Urothelium cell line (cell line): ENCODE measurements around the gene AADAT.
"Not testable (repeated sequence)": the region's sequence is repeated elsewhere in the genome, so short reads cannot be mapped to it uniquely, and the experiment has no call there.

Experiments used
- DNase-seq: peaks from one replicate; pipeline ENCODE4 v3.0.0; 2011; ENCODE audit warnings: low spot score, mixed read lengths
- FAIRE-seq: peaks from 2 replicates; lab custom pipeline; 2011; peaks lifted over from hg19 to GRCh38; lab: Jason Lieb, UNC

The AADAT gene

DNA sequence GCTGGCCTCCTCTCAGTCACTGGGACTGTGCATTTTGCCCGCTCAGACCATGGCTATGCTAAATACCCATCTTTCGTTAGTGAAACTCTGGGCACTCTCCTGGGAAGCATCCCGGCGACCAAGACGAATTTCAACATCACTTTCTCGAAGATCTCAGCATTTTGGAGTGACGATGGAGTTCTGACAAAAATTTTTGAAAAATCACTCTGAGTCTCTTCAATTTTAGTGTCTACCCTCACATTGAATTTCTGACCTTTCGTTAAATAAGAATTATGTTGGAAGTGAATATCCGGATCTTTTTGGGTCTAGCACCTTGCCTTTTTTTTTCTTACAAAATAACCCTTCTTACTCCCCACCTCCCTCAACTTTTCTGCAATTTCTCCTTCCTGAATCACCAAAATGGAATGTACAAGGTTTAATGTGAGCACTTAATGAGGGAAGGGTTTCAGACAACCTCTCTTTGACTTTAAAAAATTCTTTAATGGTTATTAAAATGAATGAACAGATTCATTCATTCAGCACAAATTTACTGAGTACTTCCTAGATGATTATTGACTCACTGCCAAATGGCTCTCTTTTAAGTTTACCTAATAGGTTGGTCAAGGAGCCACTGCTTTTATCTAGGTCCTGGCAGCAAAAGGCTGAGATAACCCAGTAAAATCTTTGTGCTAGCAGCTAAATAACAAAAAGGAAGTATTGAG is 746 bp upstream of the AADAT start:
- FAIRE-seq (no peak), DNase-seq (peak; percentile 16)

DNA sequence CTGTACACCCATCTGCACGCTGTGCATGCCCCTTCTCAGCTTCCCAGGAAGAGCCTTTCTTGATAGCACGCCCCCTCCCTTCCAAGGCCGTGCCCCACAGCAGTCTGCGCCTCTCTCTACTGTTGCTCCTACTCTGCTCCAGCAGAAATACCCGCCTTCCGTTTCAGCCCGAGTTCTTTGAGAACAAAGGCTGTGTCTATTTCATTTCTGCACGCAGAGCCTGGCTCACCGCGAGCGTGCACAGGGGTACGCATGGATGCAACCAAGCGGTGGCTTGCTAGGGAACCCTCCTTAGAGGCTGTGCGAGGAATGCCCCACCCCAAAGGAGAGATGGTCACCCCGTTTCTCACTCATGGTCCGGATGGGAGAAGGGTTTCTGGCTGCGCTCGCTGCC is 485 bp downstream of the AADAT start:
- no peak for FAIRE-seq

DNA sequence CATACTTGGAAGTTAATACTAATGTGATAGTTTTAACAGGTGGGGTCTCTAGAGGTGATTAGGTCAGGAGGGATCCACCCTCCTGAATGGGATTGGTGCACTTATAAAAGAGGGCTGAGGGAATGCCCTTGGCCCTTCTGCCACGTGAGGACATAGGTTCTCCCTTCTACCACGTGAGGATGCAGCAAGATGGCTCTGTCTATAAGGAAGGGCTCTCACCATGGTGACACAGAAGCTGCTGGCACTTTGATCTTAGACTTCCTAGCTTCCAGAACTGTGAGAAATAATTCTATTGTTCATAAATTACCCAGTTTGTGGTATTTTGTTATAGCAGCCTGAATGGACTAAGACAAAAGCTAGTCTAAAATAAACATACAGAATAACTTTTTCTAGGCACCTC is 1.0 kb downstream of the AADAT start:
- no peak for FAIRE-seq
- no peak for DNase-seq

More for the DNA sequence above, 485 bp downstream of the AADAT start:
- peak; percentile 60 for DNase-seq

DNA sequence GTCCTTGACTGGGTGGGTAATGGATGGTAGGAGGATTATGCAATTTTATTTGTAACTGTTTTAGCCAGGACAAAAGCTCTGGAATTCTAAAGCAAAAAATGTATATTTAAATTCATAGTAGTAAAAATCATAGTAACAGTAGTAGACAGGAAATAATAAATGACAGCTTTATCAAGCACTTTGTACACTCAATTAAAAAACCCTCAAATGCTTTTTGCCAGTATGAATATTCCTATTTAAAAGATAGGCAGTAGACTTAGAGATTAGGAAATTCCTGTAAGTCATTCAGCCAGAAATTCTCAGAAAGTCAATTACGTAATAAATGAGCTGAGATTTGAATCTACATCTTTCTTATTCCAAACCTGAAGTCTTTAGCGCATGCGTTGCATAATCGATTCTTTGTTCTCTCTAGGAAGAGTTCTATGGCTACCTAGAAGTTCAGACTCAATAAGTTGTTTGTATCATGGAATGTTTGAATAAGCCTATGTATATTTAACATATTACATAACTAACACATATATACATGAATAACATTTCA is 2.5 kb downstream of the AADAT start:
- no peak for FAIRE-seq
- no peak for DNase-seq

DNA sequence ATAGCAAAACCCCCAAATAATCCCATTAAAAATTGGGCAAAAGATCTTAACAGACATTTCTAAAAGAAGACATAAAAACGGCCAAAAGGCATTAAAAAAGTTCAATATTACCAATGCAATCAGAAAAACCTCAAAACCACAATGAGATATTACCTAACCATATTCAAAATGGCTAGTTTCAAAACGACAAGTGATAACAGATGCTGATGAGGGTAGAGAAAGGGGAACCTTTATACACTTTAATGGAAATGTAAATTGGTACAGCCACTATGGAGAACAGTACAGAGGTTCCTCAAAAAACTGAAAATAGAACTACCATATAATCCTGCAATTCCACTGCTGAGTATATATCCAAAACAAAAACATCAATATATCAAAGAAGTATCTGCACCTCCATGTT is 6.2 kb downstream of the AADAT start:
- DNase-seq (no peak), FAIRE-seq (no peak)

DNA sequence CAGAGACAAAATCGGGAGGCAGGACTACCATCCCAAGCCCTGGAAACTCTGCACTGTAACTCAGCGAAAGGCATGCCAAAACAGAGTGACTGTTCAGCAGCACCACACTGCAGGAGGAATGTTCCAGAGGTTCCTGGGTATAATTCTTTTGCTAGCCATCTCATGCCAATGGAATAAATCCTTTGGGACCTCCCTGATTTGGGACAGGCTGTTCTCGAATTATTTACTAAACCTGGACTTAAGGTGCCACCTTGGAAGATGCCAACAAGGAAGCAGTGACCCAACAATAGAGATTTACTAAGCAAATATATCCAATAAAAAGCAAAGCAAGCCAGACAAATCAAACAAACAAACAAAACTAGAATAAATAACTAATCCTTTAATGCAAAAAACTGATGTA is 9.3 kb downstream of the AADAT start:
- no peak for FAIRE-seq

DNA sequence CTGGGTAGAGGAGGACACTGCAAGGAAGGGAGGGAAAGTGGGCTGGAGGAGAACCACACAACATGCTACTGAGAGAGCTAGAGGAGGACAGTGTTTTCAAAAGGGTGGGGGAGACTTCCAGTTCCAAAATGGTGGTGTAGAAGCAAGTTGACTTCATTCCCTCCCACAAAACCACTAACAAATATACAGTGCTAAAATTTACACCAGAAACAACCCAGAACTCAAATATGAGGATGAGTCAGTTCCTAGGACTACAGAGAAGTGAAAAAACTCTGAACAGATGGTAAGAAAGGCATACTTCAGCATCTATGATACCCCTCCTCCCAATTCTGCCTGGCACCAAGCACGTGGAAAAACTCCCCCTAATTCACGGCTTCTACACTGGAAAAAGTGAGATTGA is 9.8 kb downstream of the AADAT start:
- no peak for DNase-seq
- no peak for FAIRE-seq

More for the DNA sequence above, 9.3 kb downstream of the AADAT start:
- no peak for DNase-seq

DNA sequence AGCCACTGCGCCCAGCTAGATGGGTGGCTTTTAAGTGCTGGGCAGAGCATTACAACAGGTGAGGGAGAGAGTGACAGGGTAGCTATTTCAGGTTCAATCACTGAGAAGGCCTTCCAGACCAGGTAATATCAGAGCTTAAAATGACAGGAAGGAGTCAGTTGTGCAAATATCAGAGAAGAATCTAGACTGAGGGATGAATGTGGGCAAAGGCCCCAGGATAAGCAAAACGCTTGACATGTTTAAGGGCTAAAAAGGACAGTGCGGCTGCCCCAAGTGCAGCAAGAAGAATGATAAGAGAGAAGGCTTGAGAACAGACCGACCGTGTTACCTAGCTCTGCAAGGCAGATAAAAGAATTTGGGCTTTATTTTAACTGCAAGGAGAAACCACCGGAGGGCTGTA is 18.6 kb downstream of the AADAT start:
- no peak for FAIRE-seq
- DNase-seq: no peak

DNA sequence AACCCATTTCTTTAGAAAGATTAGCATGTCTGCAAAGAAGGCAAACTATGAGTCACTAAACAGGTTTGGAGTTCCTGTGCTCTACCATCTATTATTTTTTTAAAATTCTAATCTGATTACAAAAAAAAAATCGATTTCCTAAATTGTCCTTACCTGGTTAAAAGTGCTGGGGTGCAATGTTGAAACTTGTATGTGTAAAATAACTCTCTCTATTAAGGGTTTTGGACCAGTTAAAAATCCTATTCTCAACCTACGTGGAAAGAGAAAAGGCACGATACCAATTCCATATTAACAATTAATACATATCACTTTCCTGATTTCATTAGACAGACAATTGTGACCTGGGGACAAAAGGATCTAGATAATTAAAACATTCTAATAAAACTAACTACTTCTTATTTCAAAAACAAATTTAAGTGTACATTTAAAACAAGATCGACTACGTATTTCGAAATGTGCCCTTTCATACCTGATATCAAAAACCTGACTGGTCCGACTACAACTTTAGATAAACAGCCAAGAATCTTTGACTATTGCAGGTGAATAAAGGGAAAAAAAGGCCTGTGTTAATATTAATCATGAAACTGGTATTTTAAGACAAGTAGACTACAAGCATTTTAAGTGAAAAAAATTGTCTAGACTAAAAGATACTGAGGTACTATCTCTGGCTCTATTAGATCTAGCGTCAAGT is 21.2 kb downstream of the AADAT start:
- no peak for FAIRE-seq
- no peak for DNase-seq

DNA sequence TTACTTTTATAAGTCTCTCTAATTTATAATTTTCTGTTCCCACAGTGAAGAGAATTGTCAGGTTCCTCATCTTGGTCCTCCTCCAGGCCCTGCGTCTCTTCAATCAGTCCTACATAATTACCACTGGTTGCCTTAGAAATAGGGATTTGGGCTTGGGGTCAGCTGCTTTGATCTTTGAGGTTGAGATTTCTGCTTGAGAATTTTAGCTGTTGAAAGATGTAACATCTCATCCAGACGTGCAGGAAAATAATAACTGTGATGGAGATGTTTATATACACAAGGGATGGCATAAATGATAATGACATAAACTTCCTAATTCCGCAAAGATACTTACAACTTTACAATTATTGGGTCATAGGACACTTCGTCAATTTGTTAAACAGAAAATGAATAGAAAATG is 30.3 kb downstream of the AADAT start:
- FAIRE-seq (no peak), DNase-seq (no peak)

DNA sequence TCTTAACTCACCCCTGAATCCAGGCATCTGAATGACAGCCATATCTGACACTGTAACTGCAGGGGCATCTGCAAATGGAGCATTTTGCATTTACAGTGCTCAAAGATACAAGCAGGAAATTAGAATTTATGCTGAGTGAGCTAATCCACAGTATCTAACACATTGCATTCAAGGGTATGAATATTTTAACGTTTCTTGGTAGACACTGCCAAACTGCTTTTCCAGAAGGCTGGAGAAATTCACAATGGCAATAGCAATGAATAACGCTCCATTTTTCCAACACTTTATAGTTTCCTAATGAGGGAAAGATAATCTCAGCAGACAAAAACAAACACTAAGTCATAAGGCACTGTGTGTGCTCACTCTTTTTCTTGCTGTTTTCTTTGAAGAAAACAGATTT is 30.9 kb downstream of the AADAT start:
- no peak for DNase-seq
- no peak for FAIRE-seq

DNA sequence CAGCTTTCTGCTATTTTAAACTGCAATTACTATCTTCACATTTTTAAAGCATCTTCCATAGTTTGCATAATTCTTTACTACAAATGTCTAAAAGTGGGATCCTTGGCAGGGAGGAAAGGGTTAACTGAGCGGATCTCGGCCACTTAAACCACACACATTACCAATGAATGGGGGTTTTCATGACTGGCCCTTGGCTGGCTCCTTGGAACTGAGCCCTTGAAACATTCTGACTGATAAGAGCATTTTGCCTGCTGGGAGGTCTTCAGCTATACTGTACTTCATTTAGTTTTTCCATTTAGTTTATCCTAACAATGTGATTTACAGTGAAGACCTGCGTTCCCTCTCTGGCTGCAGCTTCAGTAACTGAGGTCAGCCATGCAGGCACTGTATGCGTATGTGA is 31.9 kb downstream of the AADAT start:
- DNase-seq (no peak), FAIRE-seq (no peak)

DNA sequence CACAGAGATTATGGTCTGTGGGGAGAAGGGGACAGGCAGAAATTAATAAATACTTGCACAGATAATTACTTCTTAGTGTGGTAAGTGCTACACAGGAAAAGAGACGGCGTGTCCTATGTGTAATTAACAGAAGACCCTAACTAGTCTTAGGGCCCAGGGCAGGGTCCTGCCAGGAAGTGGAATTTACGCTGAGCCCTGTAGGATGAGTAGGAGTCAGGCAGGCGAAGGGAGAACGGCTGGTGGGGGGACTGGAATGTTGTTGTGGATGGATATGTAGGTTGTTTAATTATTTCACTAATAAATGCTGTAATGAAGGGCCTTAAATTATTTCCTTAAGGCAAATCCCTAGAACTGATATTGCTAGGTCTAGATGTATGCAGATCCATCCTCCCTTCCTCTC is 36.8 kb downstream of the AADAT start:
- FAIRE-seq: no peak
- DNase-seq: no peak

DNA sequence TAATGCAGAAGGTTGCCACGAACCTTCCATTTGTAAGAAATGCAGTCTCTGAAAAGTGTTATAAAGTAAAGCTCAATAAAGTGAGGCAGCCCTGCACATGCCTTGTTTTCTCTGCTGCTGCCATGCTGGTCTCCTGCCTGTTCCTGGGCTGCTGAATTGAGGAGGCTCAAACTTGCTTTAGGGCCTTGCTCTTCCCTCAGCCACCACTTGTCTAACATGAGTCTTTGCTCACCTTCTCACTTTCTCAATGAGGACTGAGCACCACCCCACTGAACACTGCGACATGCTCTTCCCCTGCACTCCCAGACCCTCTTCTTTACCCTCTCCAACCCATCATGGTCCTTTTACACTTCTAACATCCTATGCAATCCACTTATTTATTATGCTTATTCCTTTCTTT is 38.4 kb downstream of the AADAT start:
- FAIRE-seq (no peak), DNase-seq (no peak)

DNA sequence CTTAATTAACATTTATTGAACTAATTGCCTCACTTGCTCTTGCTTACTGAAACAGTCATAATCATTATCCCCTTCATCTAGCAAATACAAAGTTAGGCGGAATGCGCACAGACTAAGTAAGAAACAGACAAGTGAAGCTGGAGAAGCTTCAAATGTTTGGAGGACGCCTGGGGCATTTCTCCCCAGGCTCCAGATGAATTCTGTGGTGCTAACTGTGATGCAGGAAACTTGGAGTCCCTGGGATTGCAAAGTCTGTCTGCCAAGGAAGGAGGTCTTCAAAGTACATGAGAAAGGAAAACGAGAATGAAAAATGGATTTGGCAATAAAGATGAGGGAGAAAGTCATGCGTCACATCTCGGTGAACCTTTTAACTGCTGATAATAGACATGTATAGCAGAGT is 40.0 kb downstream of the AADAT start:
- FAIRE-seq (no peak), DNase-seq (no peak)

DNA sequence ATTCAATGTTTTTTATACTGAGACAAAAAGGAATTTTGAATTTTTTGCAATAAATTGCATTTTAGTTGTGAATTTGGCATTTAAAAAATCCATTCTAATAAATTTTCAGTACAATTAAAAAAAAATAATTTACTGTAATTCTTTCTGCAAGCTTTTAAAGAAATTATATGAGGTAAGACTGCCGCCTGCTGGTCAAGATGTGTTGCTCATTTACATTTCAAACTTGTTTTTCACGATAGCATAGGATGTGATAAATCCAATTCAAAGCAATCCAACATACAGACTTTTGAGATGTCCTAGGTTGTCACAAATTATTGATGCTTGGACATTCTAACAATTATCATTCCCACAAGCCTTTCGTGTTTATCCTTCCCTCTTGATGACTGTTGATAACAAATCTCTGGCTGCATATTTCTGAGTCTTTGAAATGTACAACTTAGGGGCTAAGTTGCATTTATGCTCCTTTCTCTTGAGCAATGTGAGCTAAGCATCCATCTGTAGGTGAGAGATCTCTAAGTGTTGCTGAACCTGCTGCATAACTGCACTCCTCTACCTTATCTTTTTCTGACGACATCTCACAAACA is 41.9 kb downstream of the AADAT start:
- FAIRE-seq: no peak

DNA sequence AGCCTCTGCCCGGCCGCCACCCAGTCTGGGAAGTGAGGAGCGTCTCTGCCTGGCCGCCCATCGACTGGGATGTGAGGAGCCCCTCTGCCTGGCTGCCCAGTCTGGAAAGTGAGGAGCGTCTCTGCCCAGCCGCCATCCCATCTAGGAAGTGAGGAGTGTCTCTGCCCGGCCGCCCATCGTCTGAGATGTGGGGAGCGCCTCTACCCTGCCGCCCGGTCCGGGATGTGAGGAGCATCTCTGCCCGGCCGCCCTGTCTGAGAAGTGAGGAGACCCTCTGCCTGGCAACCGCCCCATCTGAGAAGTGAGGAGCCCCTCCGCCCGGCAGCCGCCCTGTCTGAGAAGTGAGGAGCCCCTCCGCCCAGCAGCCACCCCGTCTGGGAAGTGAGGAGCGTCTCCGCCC is 43.6 kb downstream of the AADAT start:
- DNase-seq, FAIRE-seq: not testable (repeated sequence)

More for the DNA sequence above, 41.9 kb downstream of the AADAT start:
- peak; percentile 20 for DNase-seq

DNA sequence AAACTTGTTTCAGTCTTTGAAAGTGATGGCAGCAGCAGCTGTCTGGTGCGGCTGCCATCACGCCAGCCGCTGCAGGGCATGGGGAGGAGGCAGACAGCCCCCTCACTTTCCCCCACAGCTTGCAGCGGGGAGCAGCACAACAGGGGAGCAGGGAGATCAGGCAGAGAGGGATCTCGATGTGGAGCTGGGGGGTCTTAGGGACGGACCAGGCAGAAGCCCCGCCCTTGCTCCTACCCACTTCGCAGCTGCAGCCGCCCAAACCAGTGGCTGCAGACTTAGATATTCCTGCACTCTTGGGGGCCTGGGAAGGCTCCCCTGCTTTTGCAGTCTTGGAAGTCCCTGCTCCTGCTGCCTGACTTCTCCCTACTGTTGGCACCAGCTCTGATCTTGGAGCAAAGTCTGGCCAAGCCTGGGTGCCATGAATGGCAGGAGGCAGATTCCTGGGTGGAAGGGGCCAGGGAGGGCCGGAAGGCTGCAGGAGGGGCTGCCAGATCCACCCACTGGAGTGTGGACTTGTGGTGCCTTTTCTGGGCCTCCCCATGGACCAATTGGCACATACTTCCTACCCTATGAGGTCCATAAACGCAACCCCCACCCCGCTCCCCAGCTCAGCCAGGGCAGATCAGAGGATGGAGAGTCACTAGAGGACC is 49.6 kb downstream of the AADAT start:
- FAIRE-seq (no peak), DNase-seq (no peak)

DNA sequence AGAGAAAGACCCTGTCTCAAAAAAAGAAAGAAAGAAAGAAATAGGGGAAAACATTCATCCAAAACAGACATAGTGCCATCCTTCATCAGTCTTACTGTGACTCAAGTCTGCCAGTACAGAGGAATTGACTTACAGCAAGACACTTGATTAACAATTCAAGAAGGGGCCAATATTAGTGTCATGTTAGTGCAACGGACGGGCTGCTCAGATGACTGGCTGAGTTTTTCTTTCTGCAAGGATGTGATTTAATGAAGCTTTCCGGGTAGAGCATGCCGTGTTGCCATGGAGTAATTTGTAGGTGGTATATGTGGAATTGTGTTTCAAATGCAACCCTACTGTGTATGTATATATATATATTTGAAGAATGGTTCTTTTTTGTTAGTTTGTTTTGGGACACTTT is 51.0 kb downstream of the AADAT start:
- FAIRE-seq (no peak), DNase-seq (no peak)

DNA sequence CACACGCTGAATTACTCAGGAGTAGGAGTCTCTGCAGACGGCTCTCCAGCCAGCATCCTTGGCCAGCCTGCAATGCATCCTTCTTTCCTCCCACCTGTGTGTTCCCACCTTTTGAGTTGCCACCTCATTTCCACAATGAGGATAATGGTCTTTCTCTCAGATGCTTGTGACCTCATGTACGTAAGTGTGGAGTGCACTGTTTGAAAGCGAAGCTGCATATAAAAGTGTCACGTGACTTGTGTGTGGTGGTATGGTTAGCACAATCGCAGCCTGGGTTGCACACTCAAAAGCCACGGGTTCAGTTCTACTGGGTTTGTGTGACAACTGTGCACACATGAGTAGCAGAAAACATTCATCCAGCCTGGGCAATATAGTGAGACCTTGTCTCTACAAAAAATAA is 51.5 kb downstream of the AADAT start:
- DNase-seq (no peak), FAIRE-seq (no peak)

DNA sequence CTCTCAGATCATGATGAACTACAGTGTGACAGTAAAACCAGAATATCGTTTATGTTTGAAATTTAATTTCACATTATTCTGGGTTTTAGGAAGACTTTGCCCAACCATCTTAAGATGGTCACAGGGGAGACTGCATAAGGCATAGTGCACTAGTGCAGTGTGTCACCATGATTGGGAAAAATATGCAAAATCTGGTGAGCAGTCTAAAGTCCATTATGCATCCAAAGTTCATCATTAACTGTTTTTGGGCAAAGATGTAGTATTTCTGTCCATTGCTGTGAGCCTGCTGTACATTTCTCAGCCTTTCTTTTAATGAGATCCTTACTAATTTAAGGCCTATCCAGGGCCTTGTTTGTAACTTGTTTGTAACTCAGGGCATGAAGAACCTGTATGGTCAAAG is 52.3 kb downstream of the AADAT start:
- DNase-seq (no peak), FAIRE-seq (no peak)

DNA sequence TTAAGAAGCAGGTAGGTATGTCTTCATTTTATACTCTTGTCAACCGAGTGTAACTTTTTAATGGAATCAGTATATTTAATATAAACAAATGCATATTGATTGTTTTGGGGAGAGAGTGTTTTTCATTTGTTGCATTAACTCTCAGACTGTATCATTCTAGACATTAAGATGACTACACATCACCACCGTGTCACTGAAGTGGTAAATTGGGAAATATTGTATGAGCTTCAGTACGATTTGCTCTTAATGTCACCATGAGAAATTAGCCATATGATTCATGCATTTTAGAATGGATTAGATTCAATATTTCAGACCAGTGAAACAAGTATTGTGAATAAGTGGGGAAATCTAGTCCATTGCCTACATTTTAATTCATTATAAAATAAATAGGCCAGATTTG is 53.9 kb downstream of the AADAT start:
- FAIRE-seq: no peak
- no peak for DNase-seq
